Measurements from ENCODE around the gene CXorf65.

DNA sequence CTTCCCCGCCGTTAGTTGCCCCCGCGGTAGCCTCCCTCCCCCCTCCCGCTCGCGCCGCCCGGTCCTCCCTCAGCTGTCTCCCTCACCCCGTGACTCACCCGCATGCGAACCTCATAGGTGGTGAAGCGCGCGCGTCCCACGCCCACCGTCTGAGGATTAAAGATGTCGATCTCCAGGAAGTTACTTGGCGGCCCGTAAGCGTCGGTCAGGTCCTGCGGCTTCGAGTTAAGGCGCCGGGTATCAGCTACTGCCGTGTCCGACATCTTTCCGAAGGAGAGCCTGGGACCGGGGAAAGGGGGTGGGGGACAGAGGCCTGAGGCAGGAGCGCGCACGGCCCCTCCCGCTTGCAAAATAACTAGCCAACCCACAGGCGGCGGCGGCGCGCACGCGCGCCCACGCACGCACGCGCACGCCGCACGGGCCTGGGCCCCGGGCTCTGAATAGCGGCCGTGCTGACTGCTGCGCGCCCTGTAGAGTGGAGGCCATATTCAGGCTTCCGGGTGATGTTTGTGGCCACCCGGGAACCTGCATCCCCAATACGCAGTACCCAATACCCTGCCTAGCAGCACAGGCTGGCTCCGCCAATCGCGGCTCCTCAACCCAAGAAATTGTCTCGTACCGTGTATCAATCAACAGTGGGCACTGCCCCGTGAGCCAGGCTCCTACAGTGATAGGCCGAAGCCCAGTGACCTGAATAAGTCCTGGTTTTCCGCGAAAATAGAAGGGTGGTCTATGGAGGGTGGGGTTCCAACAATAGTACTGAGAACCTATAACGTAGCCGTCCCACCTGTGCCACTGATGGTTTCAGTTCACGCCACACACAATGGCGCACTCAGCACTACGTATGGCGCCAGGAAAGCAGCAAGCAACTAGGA is 38.3 kb downstream of the CXorf65 start, which contains the start of gene SNX12:
- TF ChIP-seq, protein P1, sequence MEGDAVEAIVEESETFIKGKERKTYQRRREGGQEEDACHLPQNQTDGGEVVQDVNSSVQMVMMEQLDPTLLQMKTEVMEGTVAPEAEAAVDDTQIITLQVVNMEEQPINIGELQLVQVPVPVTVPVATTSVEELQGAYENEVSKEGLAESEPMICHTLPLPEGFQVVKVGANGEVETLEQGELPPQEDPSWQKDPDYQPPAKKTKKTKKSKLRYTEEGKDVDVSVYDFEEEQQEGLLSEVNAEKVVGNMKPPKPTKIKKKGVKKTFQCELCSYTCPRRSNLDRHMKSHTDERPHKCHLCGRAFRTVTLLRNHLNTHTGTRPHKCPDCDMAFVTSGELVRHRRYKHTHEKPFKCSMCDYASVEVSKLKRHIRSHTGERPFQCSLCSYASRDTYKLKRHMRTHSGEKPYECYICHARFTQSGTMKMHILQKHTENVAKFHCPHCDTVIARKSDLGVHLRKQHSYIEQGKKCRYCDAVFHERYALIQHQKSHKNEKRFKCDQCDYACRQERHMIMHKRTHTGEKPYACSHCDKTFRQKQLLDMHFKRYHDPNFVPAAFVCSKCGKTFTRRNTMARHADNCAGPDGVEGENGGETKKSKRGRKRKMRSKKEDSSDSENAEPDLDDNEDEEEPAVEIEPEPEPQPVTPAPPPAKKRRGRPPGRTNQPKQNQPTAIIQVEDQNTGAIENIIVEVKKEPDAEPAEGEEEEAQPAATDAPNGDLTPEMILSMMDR (IDR thresholded peaks at IDR 0.05), result peak in 2 of 5 experiments; percentile 54 to 79
- peak; percentile 59 for TF ChIP-seq POLR2A (IDR thresholded peaks at IDR 0.05)
